IMR-90 (cell line): Measurements from ENCODE around the gene STAM. TPM values are rescaled to one million over a fixed set of nuclear protein-coding genes. Genes with fewer than 3 reads are reported as not detected.

Experiments used
- ATAC-seq: fragments of 200-7000 bp; cut with Tn5 transposase; 2 replicates; pipeline ENCODE4 v1.9.1; 2020; ENCODE audit warnings: low read depth, mild to moderate bottlenecking, moderate library complexity
- BruUV-seq: library from RNA; stranded (reverse); fragments of 400-500 nt; replicated peaks from 2 replicates; lab custom pipeline; 2021; lab: Mats Ljungman, UMichigan
- CTCF ChIA-PET: fragments of 300-600 bp; formaldehyde crosslinking; extraction: SDS; loops from one replicate; lab custom pipeline; 2021; ENCODE audit warnings: antibody characterized with exemption; lab: Yijun Ruan, JAX
- POLR2A ChIA-PET: fragments of 300-600 bp; sonication (Branson Sonifier 250); formaldehyde crosslinking; loops from one replicate; lab custom pipeline; 2022; ENCODE audit warnings: antibody characterized with exemption; ENCODE audit not compliant: unreplicated experiment; lab: Charles Lee
- DNase-seq: peaks from one replicate; pipeline ENCODE4 v3.0.0; 2013
- H2AFZ ChIP-seq: replicated peaks from 2 replicates; pipeline ENCODE3; 2013; ENCODE audit warnings: low read length, mild to moderate bottlenecking; ENCODE audit not compliant: poor library complexity
- H2AK5ac ChIP-seq: 2 replicates; pipeline ENCODE4 v1.6.1; 2013; ENCODE audit warnings: low read depth, low read length, inconsistent platforms
- H2AK9ac ChIP-seq: replicated peaks from 2 replicates; pipeline ENCODE3; 2013; ENCODE audit warnings: mild to moderate bottlenecking, low read depth, low read length, moderate library complexity; ENCODE audit not compliant: poor library complexity
- H2BK120ac ChIP-seq: 2 replicates; pipeline ENCODE4 v1.6.1; 2013; ENCODE audit warnings: low read depth, low read length, inconsistent platforms
- H2BK15ac ChIP-seq: 3 replicates; pipeline ENCODE4 v1.6.1; 2013; ENCODE audit warnings: low read depth, low read length, inconsistent platforms
- H2BK20ac ChIP-seq: 2 replicates; pipeline ENCODE4 v1.6.1; 2013; ENCODE audit warnings: low read depth, mild to moderate bottlenecking, inconsistent platforms, low read length, moderate library complexity
- H2BK5ac ChIP-seq: 2 replicates; pipeline ENCODE4 v1.6.1; 2013; ENCODE audit warnings: mild to moderate bottlenecking, low read depth, low read length, inconsistent platforms; ENCODE audit not compliant: poor library complexity, severe bottlenecking
- H3K14ac ChIP-seq: replicated peaks from 2 replicates; pipeline ENCODE4 v1.6.1; 2013; ENCODE audit warnings: low read depth, low read length, inconsistent platforms
- H3K18ac ChIP-seq: 2 replicates; pipeline ENCODE4 v1.6.1; 2013; ENCODE audit warnings: low read depth, low read length, control low read depth
- H3K23ac ChIP-seq: 2 replicates; pipeline ENCODE4 v1.6.1; 2013; ENCODE audit warnings: low read depth, low read length, inconsistent platforms
- H3K27ac ChIP-seq: 2 replicates; pipeline ENCODE4 v1.5.1; 2013; ENCODE audit warnings: mild to moderate bottlenecking, control low read depth, low read length; ENCODE audit not compliant: insufficient read depth
- H3K27me3 ChIP-seq: 2 replicates; pipeline ENCODE4 v1.6.1; 2013; ENCODE audit warnings: low read length; ENCODE audit not compliant: control insufficient read depth, insufficient read depth
- H3K36me3 ChIP-seq: 2 replicates; pipeline ENCODE4 v1.6.1; 2013; ENCODE audit warnings: low read length, mixed read lengths; ENCODE audit not compliant: control insufficient read depth, insufficient read depth
- H3K4ac ChIP-seq: 2 replicates; pipeline ENCODE4 v1.6.1; 2013; ENCODE audit warnings: low read depth, low read length, inconsistent platforms
- H3K4me1 ChIP-seq: 2 replicates; pipeline ENCODE4 v1.6.1; 2013; ENCODE audit warnings: low read length, mixed read lengths; ENCODE audit not compliant: control insufficient read depth, insufficient read depth
- H3K4me2 ChIP-seq: 2 replicates; pipeline ENCODE4 v1.6.1; 2013; ENCODE audit warnings: low read depth, mild to moderate bottlenecking, control low read depth, low read length, moderate library complexity
- H3K4me3 ChIP-seq: 2 replicates; pipeline ENCODE4 v1.5.1; 2013; ENCODE audit warnings: low read depth, mild to moderate bottlenecking, control low read depth, low read length, moderate library complexity; ENCODE audit not compliant: insufficient read depth
- H3K56ac ChIP-seq: 2 replicates; pipeline ENCODE4 v1.6.1; 2013; ENCODE audit warnings: low read length, inconsistent platforms; ENCODE audit not compliant: insufficient read depth; ENCODE audit errors: extremely low read depth
- H3K79me1 ChIP-seq, 2 experiments: 2 replicates each; pipeline ENCODE4 v1.6.1; 2013; ENCODE audit warnings: low read length in 2 of 2, inconsistent platforms in 1 of 2, low read depth in 1 of 2
- H3K9ac ChIP-seq: 2 replicates; pipeline ENCODE4 v1.6.1; 2013; ENCODE audit warnings: low read depth, low read length, control low read depth
- H3K9me1 ChIP-seq: 2 replicates; pipeline ENCODE4 v1.6.1; 2013; ENCODE audit warnings: low read length, inconsistent platforms; ENCODE audit not compliant: insufficient read depth
- H3K9me3 ChIP-seq: 2 replicates; pipeline ENCODE4 v1.6.1; 2013; ENCODE audit warnings: low read length; ENCODE audit not compliant: control insufficient read depth, insufficient read depth
- H4K20me1 ChIP-seq: 2 replicates; pipeline ENCODE4 v1.6.1; 2013; ENCODE audit warnings: low read length, inconsistent platforms; ENCODE audit not compliant: insufficient read depth
- H4K5ac ChIP-seq: 2 replicates; pipeline ENCODE4 v1.6.1; 2013; ENCODE audit warnings: mild to moderate bottlenecking, low read depth, low read length, control low read depth
- H4K8ac ChIP-seq, 2 experiments: 2 replicates each; pipeline ENCODE4 v1.6.1; 2013; ENCODE audit warnings: low read depth in 2 of 2, low read length in 2 of 2, control low read depth in 1 of 2, inconsistent platforms in 1 of 2
- H4K91ac ChIP-seq: 2 replicates; pipeline ENCODE4 v1.6.1; 2013; ENCODE audit warnings: low read depth, low read length, inconsistent platforms; ENCODE audit not compliant: insufficient read depth
- MAFK ChIP-seq: IDR thresholded peaks from 2 replicates; pipeline ENCODE4 v1.6.1; 2012; ENCODE audit warnings: low read depth, low read length, improper control_type of control experiment
- MAZ ChIP-seq: IDR thresholded peaks from 2 replicates; pipeline ENCODE4 v1.6.1; 2012; ENCODE audit warnings: low read depth, mild to moderate bottlenecking, low read length, improper control_type of control experiment, moderate library complexity, borderline replicate concordance
- RCOR1 ChIP-seq: IDR thresholded peaks from 2 replicates; pipeline ENCODE4 v1.6.1; 2012; ENCODE audit warnings: mild to moderate bottlenecking, low read length, improper control_type of control experiment; ENCODE audit not compliant: insufficient replicate concordance
- WGBS, 2 experiments: methylation state at CpG; one replicate each; pipeline versions ENCODE4 v1.1.5 to v1.1.7; 2013; ENCODE audit warnings: missing lambda C conversion rate in 2 of 2; ENCODE audit not compliant: insufficient read length in 1 of 2; ENCODE audit errors: extremely low coverage in 2 of 2; 5-methylcytosine and 5-hydroxymethylcytosine counted together
- dilution Hi-C: fragments of 300-500 bp; cut with HindIII; formaldehyde crosslinking; loops from one replicate; pipeline ENCODE4 v1.14.3; 2018; ENCODE audit warnings: low sequenced_read_pairs; ENCODE audit not compliant: unreplicated experiment
- in situ Hi-C: fragments of 300-500 bp; cut with MboI; formaldehyde crosslinking; loops from 3 replicates; pipeline ENCODE4 v1.14.3; 2019; ENCODE audit warnings: low sequenced_read_pairs, inconsistent platforms, mixed read lengths
- intact Hi-C: fragments of 100-400 bp; cut with micrococcal nuclease; formaldehyde crosslinking; loops from 2 replicates; pipeline ENCODE4 v1.10.0; 2022
- polyA plus RNA-seq, 3 experiments: library from polyadenylated mRNA; depleted of rRNA; stranded (reverse); fragments of >200 nt; gene quantifications; 2 replicates each; pipeline ENCODE4 v1.2.3, GENCODE V29; 2012; ENCODE audit warnings: low replicate concordance in 1 of 3
- total RNA-seq: library from RNA; depleted of rRNA; stranded (reverse); fragments of >200 nt; gene quantifications from 2 replicates; pipeline ENCODE4 v1.2.3, GENCODE V29; 2012

The STAM gene
- total and polyA plus RNA-seq, 2 of the 4 experiments (the other 2 are of a cell fraction): 22.9 to 23.3 TPM

GRCh38 chr10:17597386-17597785 lies 46.6 kb upstream of the STAM start:
- no CpG with 5 or more reads among the region's 3 CpGs for WGBS, 2 experiments
- CTCF ChIA-PET: no interaction called here
- POLR2A ChIA-PET: no interaction called here
- Histone ChIP-seq H3K4ac (no peak overlapping the region), H2BK120ac (no peak overlapping the region), H3K9me1 (no peaks in the 10 kb centered on the region), H2AK5ac (no peak overlapping the region), H3K18ac (no peak overlapping the region), H3K9me3 (no peaks in the 10 kb centered on the region), H2BK20ac (no peak overlapping the region), H4K5ac (no peak overlapping the region), H4K20me1 (no peaks in the 10 kb centered on the region), H3K4me3 (no peak overlapping the region), H3K4me1 (no peaks in the 10 kb centered on the region), H2AK9ac (no peak overlapping the region), H3K79me1 (0 out of 4 replicates have a peak, but pooled peaks cover 0 to 3% of the 10 kb centered on the region in 2 experiments), H2AFZ (no peak overlapping the region), H3K56ac (no peak overlapping the region), H3K4me2 (no peak overlapping the region), H4K8ac (no peak overlapping the region), H3K23ac (no peak overlapping the region), H3K9ac (no peak overlapping the region), H4K91ac (no peak overlapping the region), H3K27ac (no peak overlapping the region), H3K27me3 (no peaks in the 10 kb centered on the region), H2BK15ac (no peak overlapping the region), H3K14ac (no peak overlapping the region), H2BK5ac (no peak overlapping the region), H3K36me3 (peaks cover 8% of the 10 kb centered on the region)
- TF ChIP-seq MAZ: no peak
- TF ChIP-seq RCOR1: no peak
- 0 out of 2 replicates have a peak, but pooled peaks have one; percentile 23 for TF ChIP-seq MAFK
- in situ Hi-C loops: no loop called here
- dilution Hi-C loops: no loop called here
- ATAC-seq (no peak), DNase-seq (no peak)
- BruUV-seq: no TSS peak
- intact Hi-C loops: loop anchor here (5.0 kb wide), 3 partner anchors 80 to 165 kb away; partner anchors contain the start of gene ST8SIA6
